ENCODE data around the gene ABHD17B.
"Not testable (repeated sequence)": the region's sequence is repeated elsewhere in the genome, so short reads cannot be mapped to it uniquely, and the experiment has no call there.

ABHD17B gene

GRCh38 chr9:71911908-71912335, 929 bp upstream of the ABHD17B start:
- DNase-seq = no peak

GRCh38 chr9:71910650-71911060, 338 bp downstream of the ABHD17B start:
- no peak for DNase-seq

GRCh38 chr9:71909887-71910649, 925 bp downstream of the ABHD17B start:
- peak; percentile 75 for DNase-seq

- no peak for DNase-seq
Measured at GRCh38 chr9:71908825-71909224, 2.2 kb downstream of the ABHD17B start.

- DNase-seq = no peak
Measured at GRCh38 chr9:71904076-71904475, 6.9 kb downstream of the ABHD17B start.

GRCh38 chr9:71901695-71902597, 9.0 kb downstream of the ABHD17B start:
- DNase-seq = no peak

GRCh38 chr9:71898756-71899155, 12.2 kb downstream of the ABHD17B start:
- DNase-seq = not testable (repeated sequence)

- no peak for DNase-seq
Measured at GRCh38 chr9:71897577-71897976, 13.4 kb downstream of the ABHD17B start.

GRCh38 chr9:71896761-71897160, 14.2 kb downstream of the ABHD17B start:
- DNase-seq = no peak

- no peak for DNase-seq
Measured at GRCh38 chr9:71895955-71896354, 15.0 kb downstream of the ABHD17B start.

GRCh38 chr9:71895117-71895516, 15.9 kb downstream of the ABHD17B start:
- DNase-seq = no peak

GRCh38 chr9:71891557-71892189, 19.3 kb downstream of the ABHD17B start:
- DNase-seq = no peak

- DNase-seq = no peak
Measured at GRCh38 chr9:71890042-71890679, 20.8 kb downstream of the ABHD17B start.

GRCh38 chr9:71887362-71887761, 23.6 kb downstream of the ABHD17B start:
- no peak for DNase-seq

- DNase-seq = no peak
Measured at GRCh38 chr9:71886541-71886940, 24.5 kb downstream of the ABHD17B start.

GRCh38 chr9:71886015-71886414, 25.0 kb downstream of the ABHD17B start:
- no peak for DNase-seq

GRCh38 chr9:71885467-71885866, 25.5 kb downstream of the ABHD17B start:
- no peak for DNase-seq

- no peak for DNase-seq
Measured at GRCh38 chr9:71884005-71884404, 27.0 kb downstream of the ABHD17B start.

GRCh38 chr9:71879644-71880174, 31.3 kb downstream of the ABHD17B start:
- no peak for DNase-seq

GRCh38 chr9:71878327-71879274, 32.4 kb downstream of the ABHD17B start:
- DNase-seq = no peak

- no peak for DNase-seq
Measured at GRCh38 chr9:71876829-71877228, 34.2 kb downstream of the ABHD17B start.

All from islet precursor cell (in vitro differentiated cells).